Gastrocnemius medialis (tissue), 4 donors: ENCODE data around the gene AATK. TPM values are rescaled to one million over a fixed set of nuclear protein-coding genes. Genes with fewer than 3 reads are reported as not detected.
"Not testable (repeated sequence)": the region's sequence is repeated elsewhere in the genome, so short reads cannot be mapped to it uniquely, and the experiment has no call there.

Experiments used
- ATAC-seq, 2 donors: fragments of 150-250 bp; one replicate each; pipeline ENCODE4 v1.9.1; 2016
- DNase-seq, 2 donors: peaks; one replicate each; pipeline ENCODE4 v3.0.0-alpha.2; 2019
- H3K27ac ChIP-seq, 4 donors: fragments of 200-600 bp; sonication (generic); 1 replicate in 1 of 4; 2 replicates in 3 of 4; pipeline ENCODE4 v1.5.1; 2016 to 2018; ENCODE audit warnings: mild to moderate bottlenecking in 2 of 4, moderate library complexity in 1 of 4
- H3K27me3 ChIP-seq, 3 donors: fragments of 200-600 bp; sonication (generic) in 2 of 3; 1 replicate in 1 of 3; 2 replicates in 2 of 3; pipeline versions ENCODE4 v1.5.1 to v1.6.0; 2016 to 2019; ENCODE audit warnings: mild to moderate bottlenecking in 1 of 3, moderate library complexity in 1 of 3
- H3K36me3 ChIP-seq, 2 donors: fragments of 200-600 bp; sonication (generic) in 1 of 2; one replicate each; pipeline ENCODE4 v1.5.1; 2017 to 2018
- H3K4me1 ChIP-seq, 2 donors: fragments of 200-600 bp; sonication (generic) in 1 of 2; one replicate each; pipeline ENCODE4 v1.5.1; 2016 to 2017; ENCODE audit warnings: mild to moderate bottlenecking in 2 of 2
- H3K4me3 ChIP-seq, 4 donors: fragments of 200-600 bp; sonication (generic) in 3 of 4; 1 replicate in 1 of 4; 2 replicates in 3 of 4; pipeline ENCODE4 v1.5.1; 2016 to 2019; ENCODE audit warnings: mild to moderate bottlenecking in 2 of 4
- H3K9me3 ChIP-seq, 3 donors: fragments of 200-600 bp; sonication (generic) in 2 of 3; 1 replicate in 1 of 3; 2 replicates in 2 of 3; pipeline ENCODE4 v1.5.1; 2016 to 2019
- POLR2A ChIP-seq, 2 donors: fragments of 450-650 bp; IDR thresholded peaks; one replicate each; pipeline ENCODE4 v1.6.1; 2017; ENCODE audit warnings: antibody characterized with exemption in 2 of 2, mild to moderate bottlenecking in 2 of 2, moderate library complexity in 2 of 2
- in situ Hi-C, 4 donors: fragments of 200-750 bp; cut with MboI; loops; one replicate each; pipeline versions ENCODE4 v1.15.0 to v1.8.0; 2017; ENCODE audit warnings: low sequenced_read_pairs in 4 of 4
- intact Hi-C: fragments of 100-400 bp; cut with DNase I; formaldehyde crosslinking; loops from one replicate; pipeline ENCODE4 v1.15.1; 2023; ENCODE audit warnings: low total_unique reads
- total RNA-seq, 4 donors: library from RNA; depleted of rRNA; stranded (reverse); fragments of >200 nt; gene quantifications; one replicate each; pipeline versions ENCODE4 v1.1.0 to v1.2.3, GENCODE V29; 2016
- TF ChIP-seq, protein P1 (sequence below), 5 experiments: fragments of 450-650 bp in 3 of 5; fragments of 200-600 bp in 2 of 5; sonication (generic) in 2 of 5; IDR thresholded peaks in 4 of 5; conservative IDR thresholded peaks in 1 of 5; 1 replicate in 4 of 5; 2 replicates in 1 of 5; pipeline ENCODE4 v1.5.1; 2016 to 2019; ENCODE audit warnings: antibody characterized with exemption in 5 of 5, mild to moderate bottlenecking in 3 of 5, moderate library complexity in 3 of 5

AATK gene
- total RNA-seq, 4 donors from 2014 or later: 0.10 to 1.3 (median 0.80) TPM

DNA sequence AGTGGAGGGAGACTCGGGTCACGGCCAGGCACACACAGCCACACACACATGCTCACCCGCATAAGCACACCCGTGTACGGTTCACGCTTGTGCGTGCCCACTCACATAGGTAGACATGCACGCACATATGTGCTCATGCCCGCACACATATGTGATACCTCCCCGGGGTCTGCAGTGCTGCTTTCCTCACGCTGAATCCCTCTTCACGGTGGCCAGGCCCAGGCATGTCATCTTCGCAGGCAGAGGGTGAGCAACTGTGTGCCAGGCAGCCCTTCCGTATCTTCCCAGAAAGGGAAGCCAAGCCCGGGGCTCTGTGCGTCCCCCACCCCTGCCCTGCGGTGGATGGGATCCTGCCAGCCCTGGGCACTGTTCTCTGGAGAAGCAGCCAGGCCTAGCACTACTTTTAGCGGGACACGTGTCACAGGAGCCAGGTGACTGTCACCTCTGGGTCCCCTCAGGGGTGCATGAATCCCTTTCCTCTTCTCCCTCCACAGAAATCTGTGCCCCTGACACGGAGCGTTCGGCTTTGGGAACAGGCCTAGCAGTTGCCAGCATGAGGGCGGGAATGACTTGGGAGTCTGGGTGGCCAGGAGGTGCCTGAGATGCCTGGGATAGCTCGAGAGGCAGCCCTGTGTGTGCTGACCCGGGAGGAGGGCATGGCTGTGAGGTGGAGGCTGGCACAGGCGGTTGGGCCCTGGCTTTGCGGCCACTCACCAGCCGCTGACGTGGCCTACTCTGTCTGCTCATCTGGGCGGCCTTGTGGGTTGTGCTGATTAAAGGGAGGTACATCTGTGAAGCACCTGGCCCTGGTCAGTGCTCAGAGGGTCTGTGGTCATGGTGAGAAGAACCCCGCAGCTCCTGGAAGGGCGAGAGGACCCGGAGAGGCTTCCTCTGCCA lies 83.6 kb downstream of the AATK start:
- no peaks in the 10 kb centered on the region for H3K9me3 ChIP-seq
- H3K27me3 ChIP-seq: no peaks in the 10 kb centered on the region
- peak overlapping the region; percentile 44 to 75 (median 56) for H3K27ac ChIP-seq
- intact Hi-C loops: no loop called here
- peaks cover 28 to 34% of the 10 kb centered on the region in 2 donors for H3K4me1 ChIP-seq
- ATAC-seq: peak; percentile 16 to 28
- TF ChIP-seq, protein P1, sequence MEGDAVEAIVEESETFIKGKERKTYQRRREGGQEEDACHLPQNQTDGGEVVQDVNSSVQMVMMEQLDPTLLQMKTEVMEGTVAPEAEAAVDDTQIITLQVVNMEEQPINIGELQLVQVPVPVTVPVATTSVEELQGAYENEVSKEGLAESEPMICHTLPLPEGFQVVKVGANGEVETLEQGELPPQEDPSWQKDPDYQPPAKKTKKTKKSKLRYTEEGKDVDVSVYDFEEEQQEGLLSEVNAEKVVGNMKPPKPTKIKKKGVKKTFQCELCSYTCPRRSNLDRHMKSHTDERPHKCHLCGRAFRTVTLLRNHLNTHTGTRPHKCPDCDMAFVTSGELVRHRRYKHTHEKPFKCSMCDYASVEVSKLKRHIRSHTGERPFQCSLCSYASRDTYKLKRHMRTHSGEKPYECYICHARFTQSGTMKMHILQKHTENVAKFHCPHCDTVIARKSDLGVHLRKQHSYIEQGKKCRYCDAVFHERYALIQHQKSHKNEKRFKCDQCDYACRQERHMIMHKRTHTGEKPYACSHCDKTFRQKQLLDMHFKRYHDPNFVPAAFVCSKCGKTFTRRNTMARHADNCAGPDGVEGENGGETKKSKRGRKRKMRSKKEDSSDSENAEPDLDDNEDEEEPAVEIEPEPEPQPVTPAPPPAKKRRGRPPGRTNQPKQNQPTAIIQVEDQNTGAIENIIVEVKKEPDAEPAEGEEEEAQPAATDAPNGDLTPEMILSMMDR (IDR thresholded peaks at IDR 0.05 in 4 of 5, conservative IDR thresholded peaks at IDR 0.05 in 1 of 5): no peak
- no peak for TF ChIP-seq POLR2A (IDR thresholded peaks at IDR 0.05)
- no peak overlapping the region for H3K4me3 ChIP-seq
- in situ Hi-C loops: no loop called here
- no peaks in the 10 kb centered on the region for H3K36me3 ChIP-seq
- DNase-seq: peak in 1 of 2 donors; percentile 45

DNA sequence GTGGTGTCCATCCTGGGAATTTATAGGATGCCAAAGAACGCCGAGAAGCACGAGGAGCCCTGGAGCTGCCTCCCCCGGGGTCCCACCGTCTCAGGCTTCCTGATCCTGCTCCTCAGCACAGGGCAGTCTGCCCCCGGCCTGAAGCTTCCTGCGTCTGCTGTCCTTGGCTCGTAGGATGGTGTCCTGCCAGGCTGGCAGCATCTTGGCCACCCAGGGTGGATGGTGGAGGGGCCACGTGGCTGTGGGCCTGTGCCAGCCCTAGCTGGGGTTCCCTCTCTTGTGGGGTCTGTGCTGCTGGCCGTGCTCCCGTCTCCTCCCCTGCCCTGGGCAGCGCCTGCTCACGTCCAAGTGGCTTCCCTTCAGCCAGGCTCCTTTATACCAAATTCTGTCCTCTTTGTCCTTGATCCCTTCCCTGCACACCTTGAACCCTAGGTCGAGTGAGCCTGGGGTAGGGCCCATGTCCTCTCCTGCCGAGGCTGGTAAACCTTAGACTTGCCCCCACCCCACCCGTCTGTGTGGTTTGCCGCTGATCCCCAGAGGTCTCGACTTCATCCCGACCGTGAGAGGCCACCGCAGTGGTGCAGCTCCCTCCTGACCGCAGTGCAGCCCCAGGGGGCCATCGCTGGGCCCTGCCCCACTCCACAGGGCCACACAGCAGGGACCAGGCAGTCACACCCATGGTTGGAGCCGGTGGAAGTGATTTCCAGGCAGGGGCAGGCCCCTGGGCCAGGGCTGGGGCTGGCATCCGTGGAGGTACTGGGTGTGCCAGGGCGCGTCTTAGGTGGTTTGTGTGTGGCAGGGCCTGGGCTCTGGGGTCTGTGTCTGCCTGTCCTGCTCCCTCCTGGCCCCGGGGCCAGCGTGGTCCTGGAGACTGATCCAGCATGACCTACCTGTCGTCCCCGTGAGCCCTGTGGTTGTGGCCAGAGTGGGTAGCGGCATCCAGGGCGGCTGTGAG lies 84.5 kb downstream of the AATK start:
- Histone ChIP-seq H3K9me3 (no peaks in the 10 kb centered on the region), H3K27ac (no peak overlapping the region), H3K4me3 (no peak overlapping the region), H3K4me1 (peaks cover 28 to 34% of the 10 kb centered on the region in 2 donors), H3K36me3 (no peaks in the 10 kb centered on the region), H3K27me3 (no peaks in the 10 kb centered on the region)
- no peak for DNase-seq
- no peak for ATAC-seq
- intact Hi-C loops: no loop called here
- in situ Hi-C loops: no loop called here
- TF ChIP-seq POLR2A (IDR thresholded peaks at IDR 0.05): no peak
- TF ChIP-seq, protein P1 (IDR thresholded peaks at IDR 0.05 in 4 of 5, conservative IDR thresholded peaks at IDR 0.05 in 1 of 5): no peak

DNA sequence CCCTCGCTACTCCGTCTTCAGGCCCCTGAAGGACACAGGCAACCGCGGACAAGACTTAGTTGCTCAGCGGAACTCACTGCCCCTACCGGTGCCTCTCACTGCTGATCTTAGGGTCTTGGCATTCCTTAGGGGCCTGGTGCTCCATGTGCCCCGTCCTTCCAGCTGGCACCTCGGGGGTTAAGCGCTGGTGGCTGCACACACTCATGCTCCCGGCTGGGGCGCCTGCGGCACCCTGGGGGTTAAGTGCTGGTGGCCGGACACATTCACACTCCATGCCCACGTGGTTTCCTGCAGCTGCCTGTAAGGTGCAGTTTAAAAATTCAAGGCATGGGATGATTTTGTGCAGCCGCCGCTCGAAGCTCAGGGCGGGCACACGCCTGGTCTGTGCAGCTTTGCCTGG lies 86.0 kb downstream of the AATK start:
- H3K27ac ChIP-seq: no peak overlapping the region
- peaks cover 25 to 30% of the 10 kb centered on the region in 2 donors for H3K4me1 ChIP-seq
- intact Hi-C loops (no loop called here), in situ Hi-C loops (no loop called here)
- no peaks in the 10 kb centered on the region for H3K36me3 ChIP-seq
- no peak for ATAC-seq
- no peak overlapping the region for H3K4me3 ChIP-seq
- DNase-seq: no peak
- no peaks in the 10 kb centered on the region for H3K27me3 ChIP-seq
- no peaks in the 10 kb centered on the region for H3K9me3 ChIP-seq
- no peak for TF ChIP-seq POLR2A (IDR thresholded peaks at IDR 0.05)
- TF ChIP-seq, protein P1 (IDR thresholded peaks at IDR 0.05 in 4 of 5, conservative IDR thresholded peaks at IDR 0.05 in 1 of 5): no peak

DNA sequence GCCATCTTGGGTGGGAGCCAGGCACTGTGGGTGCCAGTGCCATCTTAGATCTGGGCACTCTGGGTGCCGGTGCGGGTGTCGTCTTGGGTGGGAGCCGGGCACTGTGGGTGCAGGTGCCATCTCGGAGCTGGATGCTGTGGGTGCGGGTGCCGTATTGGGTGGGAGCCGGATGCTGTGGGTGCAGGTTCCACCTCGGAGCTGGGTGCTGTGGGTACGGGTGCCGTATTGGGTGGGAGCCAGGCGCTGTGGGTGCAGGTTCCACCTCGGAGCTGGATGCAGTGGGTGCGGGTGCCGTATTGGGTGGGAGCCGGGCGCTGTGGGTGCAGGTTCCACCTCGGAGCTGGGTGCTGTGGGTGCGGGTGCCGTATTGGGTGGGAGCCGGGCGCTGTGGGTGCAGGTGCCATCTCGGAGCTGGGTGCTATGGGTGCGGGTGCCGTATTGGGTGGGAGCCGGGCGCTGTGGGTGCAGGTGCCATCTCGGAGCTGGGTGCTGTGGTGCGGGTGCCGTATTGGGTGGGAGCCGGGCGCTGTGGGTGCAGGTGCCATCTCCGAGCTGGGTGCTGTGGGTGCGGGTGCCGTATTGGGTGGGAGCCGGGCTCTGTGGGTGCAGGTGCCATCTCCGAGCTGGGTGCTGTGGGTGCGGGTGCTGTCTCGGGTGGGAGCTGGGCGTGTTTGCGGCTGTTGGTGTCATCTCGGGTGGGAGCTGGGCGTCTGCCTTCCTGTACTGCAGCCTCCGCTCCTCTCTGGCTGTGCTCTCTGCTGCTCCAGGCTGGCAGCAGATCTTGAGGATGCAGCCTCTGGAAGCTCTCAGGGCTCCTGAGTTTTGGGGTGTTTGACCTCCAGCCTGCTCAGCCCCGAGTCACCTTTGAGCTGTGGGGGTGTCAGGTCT lies 87.8 kb downstream of the AATK start:
- H3K4me1 ChIP-seq: peaks cover 12 to 16% of the 10 kb centered on the region in 2 donors

More for the DNA sequence above, 87.8 kb downstream of the AATK start:
- ATAC-seq, H3K36me3 ChIP-seq, in situ Hi-C loops, H3K9me3 ChIP-seq, H3K27ac ChIP-seq, DNase-seq, intact Hi-C loops, H3K27me3 ChIP-seq, H3K4me3 ChIP-seq: not testable (repeated sequence)
